CD8-positive, alpha-beta memory T cell (primary cell): ENCODE results near the gene TMEM37. TPM values are rescaled to one million over a fixed set of nuclear protein-coding genes. Genes with fewer than 3 reads are reported as not detected.

Source experiments
- CTCF ChIA-PET: fragments of 350-600 bp; sonication (Branson Sonifier 250); formaldehyde crosslinking; loops from one replicate; lab custom pipeline; 2021; ENCODE audit warnings: antibody characterized with exemption; lab: Charles Lee
- POLR2A ChIA-PET: fragments of 350-600 bp; sonication (Branson Sonifier 250); formaldehyde crosslinking; loops from one replicate; lab custom pipeline; 2021; ENCODE audit warnings: antibody characterized with exemption; lab: Charles Lee
- DNase-seq, 5 donors: peaks; one replicate each; pipeline versions ENCODE4 v3.0.0 to v3.0.0-alpha.2; 2020 to 2022; ENCODE audit warnings: mixed read lengths in 1 of 5
- H3K27ac ChIP-seq: one replicate; pipeline ENCODE4 v1.7.0; 2013; ENCODE audit warnings: low read depth, mild to moderate bottlenecking, low read length, moderate library complexity
- H3K27me3 ChIP-seq: 2 replicates; pipeline ENCODE4 v1.7.0; 2013; ENCODE audit warnings: low read length, mild to moderate bottlenecking; ENCODE audit not compliant: insufficient read depth, poor library complexity, severe bottlenecking
- H3K36me3 ChIP-seq: 2 replicates; pipeline ENCODE4 v1.7.0; 2013; ENCODE audit warnings: mild to moderate bottlenecking, low read length, moderate library complexity; ENCODE audit not compliant: insufficient read depth
- H3K4me1 ChIP-seq: 2 replicates; pipeline ENCODE4 v1.7.0; 2013; ENCODE audit warnings: mild to moderate bottlenecking, low read length, moderate library complexity; ENCODE audit not compliant: insufficient read depth
- H3K4me3 ChIP-seq: 2 replicates; pipeline ENCODE4 v1.7.0; 2013; ENCODE audit warnings: mild to moderate bottlenecking, low read length
- H3K9me3 ChIP-seq: 2 replicates; pipeline ENCODE4 v1.7.0; 2013; ENCODE audit warnings: mild to moderate bottlenecking, low read length
- H3K27ac Mint-ChIP-seq, 8 donors: one replicate each; pipeline ENCODE4 v1.8.0; 2020 to 2021; ENCODE audit warnings: mixed read lengths in 8 of 8, mild to moderate bottlenecking in 6 of 8, inconsistent platforms in 3 of 8, moderate library complexity in 3 of 8
- H3K27me3 Mint-ChIP-seq, 2 donors: one replicate each; pipeline ENCODE4 v1.8.0; 2020 to 2021; ENCODE audit warnings: mixed read lengths in 2 of 2, mild to moderate bottlenecking in 1 of 2, moderate library complexity in 1 of 2
- H3K36me3 Mint-ChIP-seq, 3 donors: one replicate each; pipeline ENCODE4 v1.8.0; 2020 to 2021; ENCODE audit warnings: mixed read lengths in 3 of 3, inconsistent platforms in 1 of 3, mild to moderate bottlenecking in 1 of 3
- H3K4me1 Mint-ChIP-seq, 3 donors: one replicate each; pipeline ENCODE4 v1.8.0; 2020 to 2021; ENCODE audit warnings: mixed read lengths in 3 of 3, inconsistent platforms in 1 of 3, mild to moderate bottlenecking in 1 of 3
- H3K4me3 Mint-ChIP-seq, 7 donors: one replicate each; pipeline ENCODE4 v1.8.0; 2020 to 2021; ENCODE audit warnings: mixed read lengths in 7 of 7, mild to moderate bottlenecking in 6 of 7, moderate library complexity in 4 of 7, inconsistent platforms in 2 of 7
- H3K9me3 Mint-ChIP-seq, 5 donors: one replicate each; pipeline ENCODE4 v1.8.0; 2020 to 2022; ENCODE audit warnings: mixed read lengths in 5 of 5, mild to moderate bottlenecking in 3 of 5, moderate library complexity in 2 of 5, inconsistent platforms in 1 of 5
- polyA plus RNA-seq: library from polyadenylated mRNA; unstranded; fragments of 300-500 nt; fragmentation: Illumina TruSeq; gene quantifications from one replicate; pipeline ENCODE4 v1.2.3, GENCODE V29; 2021
- total RNA-seq, 2 experiments: library from RNA; stranded (reverse); gene quantifications; one replicate each; pipeline ENCODE4 v1.2.3, GENCODE V29; 2021

The TMEM37 gene
- not detected for total RNA-seq
- not detected for polyA plus RNA-seq

GRCh38 chr2:119431155-119431975, at the start of gene TMEM37:
Gene TMEM37, plus strand, starts transcription at chr2:119431854. Its CDS starts 50 bp downstream, at chr2:119431904.
- H3K4me3 Mint-ChIP-seq: peak within 1 kb of the TSS in 6 of 7 donors; percentile 45 to 68 (median 54)
- H3K36me3 Mint-ChIP-seq: no peaks in the 10 kb centered on the region

GRCh38 chr2:119383410-119384140, 48.1 kb upstream of the TMEM37 start:
- Mint-ChIP-seq H3K36me3 (no peaks in the 10 kb centered on the region), H3K4me1 (no peaks in the 10 kb centered on the region), H3K4me3 (no peak overlapping the region), H3K9me3 (no peaks in the 10 kb centered on the region), H3K27me3 (peaks cover 5 to 31% of the 10 kb centered on the region in 2 donors), H3K27ac (peak overlapping the region in 2 of 8 donors; percentile 17 to 46)
- Histone ChIP-seq H3K27me3 (no peaks in the 10 kb centered on the region), H3K36me3 (no peaks in the 10 kb centered on the region), H3K27ac (no peak overlapping the region), H3K4me1 (no peaks in the 10 kb centered on the region), H3K9me3 (no peaks in the 10 kb centered on the region), H3K4me3 (no peak overlapping the region)
- CTCF ChIA-PET: no interaction called here
- no peak for DNase-seq
- POLR2A ChIA-PET: no interaction called here

More at GRCh38 chr2:119431155-119431975, at the start of gene TMEM37:
- Mint-ChIP-seq H3K4me1 (peaks cover 4 to 9% (median 8%) of the 10 kb centered on the region in 3 donors), H3K27ac (peak within 1 kb of the TSS in 1 of 8 donors; percentile 64), H3K27me3 (peaks cover 37 to 81% of the 10 kb centered on the region in 2 donors), H3K9me3 (no peaks in the 10 kb centered on the region)
- H3K27me3 ChIP-seq: peaks cover 13% of the 10 kb centered on the region
- no peak within 1 kb of the TSS for H3K27ac ChIP-seq
- ChIA-PET CTCF (interaction anchor here (0.6 kb wide), 1 partner anchor 202 kb away, joined by 4 read pairs; no protein-coding TSS in a partner anchor), POLR2A (no interaction called here)
- no peaks in the 10 kb centered on the region for H3K36me3 ChIP-seq
- H3K4me3 ChIP-seq: no peak within 1 kb of the TSS
- H3K4me1 ChIP-seq: no peaks in the 10 kb centered on the region
- no peaks in the 10 kb centered on the region for H3K9me3 ChIP-seq
- no peak for DNase-seq

GRCh38 chr2:119384971-119385370, 46.7 kb upstream of the TMEM37 start:
- no peaks in the 10 kb centered on the region for H3K9me3 Mint-ChIP-seq
- Histone ChIP-seq H3K27me3 (no peaks in the 10 kb centered on the region), H3K4me1 (no peaks in the 10 kb centered on the region), H3K9me3 (no peaks in the 10 kb centered on the region), H3K36me3 (no peaks in the 10 kb centered on the region), H3K27ac (no peak overlapping the region), H3K4me3 (no peak overlapping the region)
- no peaks in the 10 kb centered on the region for H3K36me3 Mint-ChIP-seq
- no peak overlapping the region for H3K27ac Mint-ChIP-seq
- no peak for DNase-seq
- peaks cover 5 to 39% of the 10 kb centered on the region in 2 donors for H3K27me3 Mint-ChIP-seq
- CTCF ChIA-PET: no interaction called here
- POLR2A ChIA-PET: no interaction called here
- no peak overlapping the region for H3K4me3 Mint-ChIP-seq
- H3K4me1 Mint-ChIP-seq: no peaks in the 10 kb centered on the region

GRCh38 chr2:119385466-119385865, 46.2 kb upstream of the TMEM37 start:
- ChIA-PET POLR2A (no interaction called here), CTCF (no interaction called here)
- no peaks in the 10 kb centered on the region for H3K9me3 ChIP-seq
- H3K27ac ChIP-seq: no peak overlapping the region
- Mint-ChIP-seq H3K9me3 (no peaks in the 10 kb centered on the region), H3K27ac (peak overlapping the region in 1 of 8 donors; percentile 61), H3K4me3 (no peak overlapping the region), H3K4me1 (no peaks in the 10 kb centered on the region), H3K27me3 (peaks cover 5 to 39% of the 10 kb centered on the region in 2 donors), H3K36me3 (no peaks in the 10 kb centered on the region)
- no peak overlapping the region for H3K4me3 ChIP-seq
- H3K36me3 ChIP-seq: no peaks in the 10 kb centered on the region
- no peaks in the 10 kb centered on the region for H3K4me1 ChIP-seq
- H3K27me3 ChIP-seq: no peaks in the 10 kb centered on the region
- DNase-seq: no peak

- Histone ChIP-seq H3K9me3 (no peaks in the 10 kb centered on the region), H3K27ac (no peak overlapping the region), H3K36me3 (no peaks in the 10 kb centered on the region), H3K27me3 (no peaks in the 10 kb centered on the region), H3K4me3 (no peak overlapping the region), H3K4me1 (no peaks in the 10 kb centered on the region)
- H3K36me3 Mint-ChIP-seq: no peaks in the 10 kb centered on the region
- no peaks in the 10 kb centered on the region for H3K4me1 Mint-ChIP-seq
- POLR2A ChIA-PET: no interaction called here
- CTCF ChIA-PET: no interaction called here
- no peak overlapping the region for H3K27ac Mint-ChIP-seq
- DNase-seq: no peak
- peaks cover 5 to 39% of the 10 kb centered on the region in 2 donors for H3K27me3 Mint-ChIP-seq
- no peak overlapping the region for H3K4me3 Mint-ChIP-seq
- H3K9me3 Mint-ChIP-seq: no peaks in the 10 kb centered on the region
Measured at GRCh38 chr2:119387381-119388129, 44.1 kb upstream of the TMEM37 start.

GRCh38 chr2:119389615-119390306, 41.9 kb upstream of the TMEM37 start:
- H3K9me3 Mint-ChIP-seq: no peaks in the 10 kb centered on the region
- Histone ChIP-seq H3K27ac (no peak overlapping the region), H3K36me3 (no peaks in the 10 kb centered on the region), H3K4me3 (no peak overlapping the region), H3K9me3 (no peaks in the 10 kb centered on the region), H3K27me3 (no peaks in the 10 kb centered on the region), H3K4me1 (no peaks in the 10 kb centered on the region)
- ChIA-PET POLR2A (no interaction called here), CTCF (no interaction called here)
- H3K4me3 Mint-ChIP-seq: no peak overlapping the region
- peaks cover 2 to 30% of the 10 kb centered on the region in 2 donors for H3K27me3 Mint-ChIP-seq
- H3K4me1 Mint-ChIP-seq: no peaks in the 10 kb centered on the region
- no peak overlapping the region for H3K27ac Mint-ChIP-seq
- no peaks in the 10 kb centered on the region for H3K36me3 Mint-ChIP-seq
- no peak for DNase-seq

- POLR2A ChIA-PET: no interaction called here
- Histone ChIP-seq H3K4me1 (no peaks in the 10 kb centered on the region), H3K27ac (no peak overlapping the region), H3K27me3 (no peaks in the 10 kb centered on the region), H3K36me3 (no peaks in the 10 kb centered on the region), H3K4me3 (no peak overlapping the region), H3K9me3 (no peaks in the 10 kb centered on the region)
- H3K4me1 Mint-ChIP-seq: no peaks in the 10 kb centered on the region
- no peaks in the 10 kb centered on the region for H3K36me3 Mint-ChIP-seq
- no peaks in the 10 kb centered on the region for H3K9me3 Mint-ChIP-seq
- no peak overlapping the region for H3K4me3 Mint-ChIP-seq
- DNase-seq: no peak
- no peak overlapping the region for H3K27ac Mint-ChIP-seq
- H3K27me3 Mint-ChIP-seq: peaks cover 3 to 4% of the 10 kb centered on the region in 2 donors
- CTCF ChIA-PET: no interaction called here
Measured at GRCh38 chr2:119393971-119394748, 37.5 kb upstream of the TMEM37 start.
